ENCODE measurements around the gene SLC5A10. TPM values are rescaled to one million over a fixed set of nuclear protein-coding genes. Genes with fewer than 3 reads are reported as not detected.

SLC5A10 gene
- total RNA-seq, 6 experiments from 2014 or later, result not detected

- Mint-ChIP-seq H3K9me3 (no peaks in the 10 kb centered on the region), H3K36me3 (ENCODE audit: low read depth) (peaks cover 11% of the 10 kb centered on the region), H3K4me3 (no peak overlapping the region), H3K27me3 (ENCODE audit: insufficient read depth) (peaks cover 2% of the 10 kb centered on the region), H3K27ac (no peak overlapping the region; the same call in 1 of the 2 replicates), H3K4me1 (ENCODE audit: low read depth) (peaks cover 2% of the 10 kb centered on the region; the same call in 1 of the 2 replicates)
- no peak for TF ChIP-seq CTCF (IDR thresholded peaks at IDR 0.05)
- no peak for DNase-seq
Measured at GRCh38 chr17:18933102-18934058, 18.6 kb upstream of the SLC5A10 start.

GRCh38 chr17:18937981-18938691 is 13.8 kb upstream of the SLC5A10 start:
- no peak for TF ChIP-seq CTCF (IDR thresholded peaks at IDR 0.05)
- Mint-ChIP-seq H3K9me3 (no peaks in the 10 kb centered on the region), H3K4me1 (ENCODE audit: low read depth) (peaks cover 8% of the 10 kb centered on the region; the same call in 1 of the 2 replicates), H3K4me3 (no peak overlapping the region), H3K27ac (no peak overlapping the region), H3K27me3 (ENCODE audit: insufficient read depth) (peaks cover 9% of the 10 kb centered on the region), H3K36me3 (ENCODE audit: low read depth) (no peaks in the 10 kb centered on the region)
- no peak for DNase-seq

DNA sequence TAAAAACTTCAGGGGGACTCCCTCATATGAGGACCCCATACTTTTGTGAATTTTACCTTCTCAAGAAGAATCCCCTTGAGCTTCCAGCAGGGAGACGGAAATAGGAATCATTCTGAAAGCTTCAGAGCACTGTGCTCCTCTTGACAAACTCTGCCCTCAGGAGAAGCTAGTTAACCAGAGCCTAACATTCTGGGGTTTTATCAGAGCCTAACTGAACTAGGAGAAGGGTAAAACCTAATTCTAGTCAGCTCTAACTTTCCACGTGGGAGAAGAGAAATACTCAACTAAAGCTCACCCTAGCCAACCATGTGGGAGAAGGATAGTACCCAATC is 13.3 kb upstream of the SLC5A10 start:
- DNase-seq, result no peak
- no peak for TF ChIP-seq CTCF (IDR thresholded peaks at IDR 0.05)
- H3K9me3 Mint-ChIP-seq, result no peaks in the 10 kb centered on the region
- no peaks in the 10 kb centered on the region for H3K36me3 Mint-ChIP-seq (ENCODE audit: low read depth)
- peaks cover 9% of the 10 kb centered on the region for H3K27me3 Mint-ChIP-seq (ENCODE audit: insufficient read depth)
- peaks cover 8% of the 10 kb centered on the region; the same call in 1 of the 2 replicates for H3K4me1 Mint-ChIP-seq (ENCODE audit: low read depth)
- H3K4me3 Mint-ChIP-seq, result no peak overlapping the region
- no peak overlapping the region for H3K27ac Mint-ChIP-seq

DNA sequence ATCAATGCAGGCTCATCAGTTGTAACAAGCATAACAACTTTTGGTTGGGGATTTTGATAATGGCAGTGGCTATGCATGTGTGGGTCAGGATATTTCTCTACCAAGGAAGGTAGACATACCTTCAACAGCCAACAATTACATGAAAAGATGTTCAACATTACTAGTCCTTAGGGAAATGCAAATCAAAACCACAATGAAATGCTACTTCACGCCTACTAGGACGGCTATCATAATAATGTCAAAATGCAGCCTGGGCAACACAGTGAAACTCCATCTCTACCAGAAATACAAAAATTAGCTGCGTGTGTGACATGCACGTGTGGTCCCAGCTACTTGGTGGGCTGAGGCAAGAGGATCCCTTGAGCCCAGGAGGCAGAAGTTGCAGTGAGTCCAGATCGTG is 7.3 kb upstream of the SLC5A10 start:
- H3K36me3 Mint-ChIP-seq (ENCODE audit: low read depth), result no peaks in the 10 kb centered on the region
- DNase-seq, result no peak
- no peak overlapping the region for H3K4me3 Mint-ChIP-seq
- H3K9me3 Mint-ChIP-seq, result no peaks in the 10 kb centered on the region
- peaks cover 9% of the 10 kb centered on the region for H3K4me1 Mint-ChIP-seq (ENCODE audit: low read depth)
- no peak for TF ChIP-seq CTCF (IDR thresholded peaks at IDR 0.05)
- peaks cover 50% of the 10 kb centered on the region for H3K27me3 Mint-ChIP-seq (ENCODE audit: insufficient read depth)
- no peak overlapping the region for H3K27ac Mint-ChIP-seq

GRCh38 chr17:18946536-18946935 is 5.4 kb upstream of the SLC5A10 start:
- Mint-ChIP-seq H3K36me3 (ENCODE audit: low read depth) (no peaks in the 10 kb centered on the region), H3K27ac (no peak overlapping the region), H3K4me1 (ENCODE audit: low read depth) (peaks cover 5% of the 10 kb centered on the region; the same call in 1 of the 2 replicates), H3K4me3 (no peak overlapping the region), H3K27me3 (ENCODE audit: insufficient read depth) (peaks cover 54% of the 10 kb centered on the region), H3K9me3 (no peaks in the 10 kb centered on the region)
- DNase-seq, result no peak
- TF ChIP-seq CTCF (IDR thresholded peaks at IDR 0.05), result no peak

Data from HFFc6 (cell line).